ENCODE data around the gene SLC1A3.

SLC1A3 gene

DNA sequence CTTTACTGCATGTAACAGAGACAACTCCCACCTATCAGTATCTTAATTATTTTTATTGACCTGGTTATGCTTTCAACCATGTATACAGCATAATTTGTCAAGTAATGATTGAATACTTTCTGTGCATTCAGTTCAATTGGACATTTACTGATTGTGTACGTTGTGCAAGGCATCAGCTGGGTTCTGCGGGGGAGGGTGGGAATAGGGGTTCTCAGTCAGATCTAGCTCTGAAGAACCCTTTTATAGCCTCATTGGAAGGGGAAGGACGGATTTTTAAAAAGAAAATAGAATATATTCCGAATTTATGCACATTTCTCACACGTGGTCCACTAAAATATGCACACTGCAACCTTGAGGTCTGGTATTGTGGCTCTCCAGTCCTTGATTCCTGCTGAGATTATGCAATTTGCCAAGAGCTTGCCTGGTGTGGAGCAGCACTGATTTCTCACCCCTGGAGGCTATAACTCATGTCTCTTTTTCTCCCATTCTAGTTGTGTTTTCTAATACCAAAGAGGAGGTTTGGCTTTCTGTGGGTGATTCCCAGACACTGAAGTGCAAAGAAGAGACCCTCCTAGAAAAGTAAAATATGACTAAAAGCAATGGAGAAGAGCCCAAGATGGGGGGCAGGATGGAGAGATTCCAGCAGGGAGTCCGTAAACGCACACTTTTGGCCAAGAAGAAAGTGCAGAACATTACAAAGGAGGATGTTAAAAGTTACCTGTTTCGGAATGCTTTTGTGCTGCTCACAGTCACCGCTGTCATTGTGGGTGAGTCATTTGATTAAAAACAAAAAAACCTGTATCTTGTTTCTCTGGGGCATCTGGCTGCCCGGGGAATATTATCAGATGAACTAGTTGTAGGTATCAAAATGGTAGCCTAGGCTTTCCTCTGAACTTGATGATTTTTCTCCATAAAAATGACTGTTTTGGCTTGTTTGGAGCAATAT is 1.7 kb downstream of the SLC1A3 start:
- TF ChIP-seq, protein P1, sequence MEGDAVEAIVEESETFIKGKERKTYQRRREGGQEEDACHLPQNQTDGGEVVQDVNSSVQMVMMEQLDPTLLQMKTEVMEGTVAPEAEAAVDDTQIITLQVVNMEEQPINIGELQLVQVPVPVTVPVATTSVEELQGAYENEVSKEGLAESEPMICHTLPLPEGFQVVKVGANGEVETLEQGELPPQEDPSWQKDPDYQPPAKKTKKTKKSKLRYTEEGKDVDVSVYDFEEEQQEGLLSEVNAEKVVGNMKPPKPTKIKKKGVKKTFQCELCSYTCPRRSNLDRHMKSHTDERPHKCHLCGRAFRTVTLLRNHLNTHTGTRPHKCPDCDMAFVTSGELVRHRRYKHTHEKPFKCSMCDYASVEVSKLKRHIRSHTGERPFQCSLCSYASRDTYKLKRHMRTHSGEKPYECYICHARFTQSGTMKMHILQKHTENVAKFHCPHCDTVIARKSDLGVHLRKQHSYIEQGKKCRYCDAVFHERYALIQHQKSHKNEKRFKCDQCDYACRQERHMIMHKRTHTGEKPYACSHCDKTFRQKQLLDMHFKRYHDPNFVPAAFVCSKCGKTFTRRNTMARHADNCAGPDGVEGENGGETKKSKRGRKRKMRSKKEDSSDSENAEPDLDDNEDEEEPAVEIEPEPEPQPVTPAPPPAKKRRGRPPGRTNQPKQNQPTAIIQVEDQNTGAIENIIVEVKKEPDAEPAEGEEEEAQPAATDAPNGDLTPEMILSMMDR (IDR thresholded peaks at IDR 0.05; ENCODE audit: insufficient read depth, missing control alignments), result no peak
- no peak for DNase-seq (ENCODE audit: insufficient read length, low spot score)
- FAIRE-seq, result no peak

DNA sequence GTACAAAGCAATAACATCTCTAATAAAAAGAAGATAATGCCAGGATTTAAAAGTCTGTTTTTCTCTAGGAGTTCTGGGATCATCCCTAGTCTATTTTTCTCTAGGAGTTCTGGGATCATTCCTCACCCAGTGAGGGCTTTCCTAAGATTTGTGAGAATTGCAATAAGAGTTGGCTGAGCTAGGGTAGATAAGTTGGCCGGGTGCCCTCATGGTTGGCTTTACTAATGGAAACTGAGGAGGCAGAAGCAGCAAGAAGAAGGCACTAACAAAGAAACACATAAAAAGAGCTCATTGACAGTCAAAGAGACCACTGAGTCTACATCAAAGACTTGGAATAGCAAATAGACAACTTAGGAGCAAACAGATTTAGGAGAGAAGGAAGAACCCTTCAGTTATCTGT is 4.2 kb downstream of the SLC1A3 start:
- TF ChIP-seq, protein P1 (IDR thresholded peaks at IDR 0.05; ENCODE audit: insufficient read depth, missing control alignments), result no peak
- DNase-seq (ENCODE audit: insufficient read length, low spot score), result no peak

DNA sequence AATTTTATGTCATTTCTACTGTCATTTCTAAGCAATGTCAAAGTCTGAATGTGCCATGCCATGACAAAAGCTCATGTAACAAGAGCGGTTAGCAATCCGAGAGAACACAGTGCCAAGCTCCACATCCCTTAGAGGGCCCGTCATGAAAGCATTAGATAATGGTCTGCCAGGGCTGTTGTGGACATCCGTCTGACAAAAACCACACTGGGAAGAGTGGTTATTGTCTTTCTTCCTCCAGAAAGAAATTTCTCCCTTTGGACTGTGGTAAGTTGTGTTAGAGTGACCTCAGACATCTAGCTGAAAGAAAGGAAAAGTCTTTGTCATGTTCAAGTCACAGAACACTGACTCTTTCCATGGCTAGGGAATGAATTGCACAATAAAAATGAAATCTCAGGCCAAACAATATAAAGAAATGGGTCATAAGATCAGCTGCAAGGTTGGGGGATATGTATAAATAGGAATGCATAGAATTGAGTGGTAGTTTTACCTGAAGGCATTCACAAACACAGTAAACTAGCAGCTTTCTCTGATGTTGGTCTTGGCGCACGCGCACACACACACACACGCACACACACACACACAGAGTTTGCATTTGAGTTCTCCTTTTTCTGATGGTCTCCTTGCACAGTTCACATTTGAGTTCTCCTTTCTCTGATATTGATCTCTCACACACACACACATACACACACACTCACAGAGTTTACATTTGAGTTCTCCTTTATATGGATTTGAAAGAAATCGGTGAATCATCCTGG is 5.3 kb downstream of the SLC1A3 start:
- TF ChIP-seq, protein P1 (IDR thresholded peaks at IDR 0.05; ENCODE audit: insufficient read depth, missing control alignments), result no peak
- DNase-seq (ENCODE audit: insufficient read length, low spot score) (no peak), FAIRE-seq (no peak)

More for the DNA sequence above, 4.2 kb downstream of the SLC1A3 start:
- no peak for FAIRE-seq

DNA sequence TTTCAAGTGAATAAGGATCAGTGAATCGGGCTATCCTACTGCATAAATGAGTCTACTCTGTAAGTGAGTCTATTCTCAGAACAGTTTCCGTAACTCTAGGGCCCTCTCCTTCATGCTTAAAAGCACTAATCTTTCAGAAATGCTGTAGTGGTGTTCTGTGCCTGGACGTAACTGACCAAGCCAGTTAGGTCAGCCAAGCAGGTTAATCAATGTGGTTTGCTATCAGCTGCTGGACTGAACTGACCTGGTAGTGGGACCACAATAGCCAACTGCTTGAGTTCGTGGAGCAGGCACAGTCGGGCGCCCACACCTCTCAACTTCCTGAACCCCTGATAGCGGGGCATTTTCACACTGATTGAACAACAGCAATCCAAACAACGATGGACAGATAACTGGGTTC is 6.8 kb downstream of the SLC1A3 start:
- TF ChIP-seq, protein P1 (IDR thresholded peaks at IDR 0.05; ENCODE audit: insufficient read depth, missing control alignments), result no peak
- no peak for DNase-seq (ENCODE audit: insufficient read length, low spot score)
- no peak for FAIRE-seq

DNA sequence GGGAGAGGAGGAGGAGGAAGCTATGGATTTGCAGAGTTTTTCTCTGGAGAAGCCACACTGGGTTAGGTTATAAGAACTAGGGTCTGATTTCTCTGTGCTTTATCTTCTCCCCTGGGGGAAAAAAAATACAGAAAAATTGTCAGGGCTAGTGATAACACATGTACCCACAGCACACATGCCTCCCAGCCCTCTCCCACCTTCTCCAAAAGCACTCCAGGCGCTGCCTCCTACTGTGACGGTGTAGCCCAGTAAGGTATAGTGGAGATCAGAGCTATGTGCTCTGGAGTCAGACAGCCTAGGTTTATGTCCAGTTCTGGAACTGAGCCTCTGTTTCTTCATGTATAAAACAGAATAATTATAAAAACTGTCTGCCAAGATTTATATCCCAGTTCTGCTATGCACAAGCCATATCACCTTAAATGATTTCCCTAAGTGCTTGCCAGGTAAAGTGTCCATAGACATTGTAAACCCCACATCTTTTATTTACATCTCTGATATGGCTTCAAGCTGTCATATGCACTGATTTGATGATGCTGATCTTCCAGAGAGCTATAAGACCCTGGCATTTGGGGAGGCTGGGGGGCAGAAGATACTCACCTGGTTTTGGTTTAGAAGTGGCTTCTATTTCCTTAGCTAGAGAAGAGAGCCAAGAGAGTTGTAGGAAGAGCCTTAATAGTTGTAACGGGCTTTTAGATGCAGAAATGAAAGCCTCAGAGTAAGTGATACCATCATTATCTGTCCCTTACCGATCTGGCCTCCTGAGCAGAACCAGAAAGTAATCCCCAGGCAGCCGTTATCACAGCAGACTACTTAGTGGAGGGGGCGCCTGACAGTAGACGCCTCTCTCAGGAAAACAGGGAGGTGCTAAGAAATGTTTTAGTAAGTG is 7.6 kb downstream of the SLC1A3 start:
- TF ChIP-seq, protein P1 (IDR thresholded peaks at IDR 0.05; ENCODE audit: insufficient read depth, missing control alignments), result no peak
- no peak for FAIRE-seq

DNA sequence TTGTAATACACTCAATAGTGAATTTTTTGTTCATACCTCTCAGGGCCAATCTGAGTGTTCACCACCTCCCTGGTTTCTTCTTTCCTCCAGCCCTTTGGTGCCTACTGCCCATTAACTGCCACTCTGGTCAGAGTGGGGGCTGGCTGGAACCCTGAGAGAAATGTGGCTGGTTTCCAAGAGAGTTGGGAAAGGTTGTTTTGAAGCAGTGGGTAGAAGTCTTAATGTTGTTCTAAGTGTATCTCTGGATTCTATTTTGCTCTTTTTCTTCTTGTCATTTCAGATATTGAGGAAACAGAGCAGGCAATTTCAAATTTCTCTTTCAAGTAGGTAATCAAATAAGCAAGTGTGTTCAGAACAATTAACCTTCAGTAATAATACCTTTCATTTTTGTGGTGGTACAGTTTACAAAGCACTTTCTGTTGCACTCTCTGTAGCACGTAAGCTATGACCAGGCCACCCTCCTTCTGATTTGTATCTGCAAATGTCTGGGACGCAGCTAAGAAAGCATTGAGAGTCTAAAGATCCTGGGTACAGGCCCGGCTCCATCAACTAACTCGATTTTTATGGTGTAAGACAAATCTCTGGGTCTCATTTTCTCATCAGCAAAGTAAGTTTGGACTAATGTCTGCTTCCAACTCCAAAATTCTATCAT is 8.4 kb downstream of the SLC1A3 start:
- FAIRE-seq, result no peak
- no peak for DNase-seq (ENCODE audit: insufficient read length, low spot score)
- TF ChIP-seq, protein P1 (IDR thresholded peaks at IDR 0.05; ENCODE audit: insufficient read depth, missing control alignments), result no peak

More for the DNA sequence above, 7.6 kb downstream of the SLC1A3 start:
- DNase-seq (ENCODE audit: insufficient read length, low spot score), result no peak
